Measurements from ENCODE around the gene OR5H1.

Gene OR5H1

DNA sequence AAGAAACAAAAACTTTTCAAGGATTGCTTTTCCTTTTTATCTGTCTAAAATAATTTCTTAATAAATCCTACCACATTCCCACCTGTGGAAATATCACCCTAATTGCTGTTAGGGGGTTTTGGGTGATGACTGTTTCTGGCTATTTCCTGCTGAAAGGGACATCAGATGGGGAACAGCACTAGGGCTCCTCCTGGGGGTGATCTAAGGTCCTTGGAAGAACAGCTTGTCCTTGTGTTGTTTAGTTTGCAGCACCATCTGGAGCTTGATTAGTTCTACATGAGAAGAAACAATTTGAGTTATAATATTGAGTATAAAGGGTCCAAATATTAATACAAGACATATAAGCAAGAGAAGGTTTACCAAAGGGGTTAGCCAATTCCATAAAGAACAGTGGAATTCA is 54.7 kb downstream of the OR5H1 start:
- Histone ChIP-seq H3K4me2 (ENCODE audit: low read length) (no peak overlapping the region), H3K9me3 (ENCODE audit: control insufficient read depth, insufficient read depth, low read length) (no peaks in the 10 kb centered on the region), H3K9me2 (replicated peaks; ENCODE audit: control insufficient read depth, low read length) (no peaks in the 10 kb centered on the region), H3K79me2 (ENCODE audit: control insufficient read depth, low read length) (no peaks in the 10 kb centered on the region), H3K27ac (ENCODE audit: low read depth, low read length) (no peak overlapping the region), H3F3A (ENCODE audit: control insufficient read depth, insufficient read depth) (no peaks in the 10 kb centered on the region), H3K27me3 (ENCODE audit: control insufficient read depth, low read length) (no peaks in the 10 kb centered on the region), H3K36me3 (ENCODE audit: control insufficient read depth, low read length) (no peaks in the 10 kb centered on the region), H4K20me1 (ENCODE audit: control insufficient read depth, insufficient read depth, low read depth, low read length) (no peaks in the 10 kb centered on the region), H3K4me3 (ENCODE audit: low read length) (no peak overlapping the region), H3K4me1 (ENCODE audit: control insufficient read depth, low read length) (no peaks in the 10 kb centered on the region)
- no peak for TF ChIP-seq EZH2phosphoT487 (IDR thresholded peaks at IDR 0.05; ENCODE audit: borderline replicate concordance, low read length)
- TF ChIP-seq, protein P1, sequence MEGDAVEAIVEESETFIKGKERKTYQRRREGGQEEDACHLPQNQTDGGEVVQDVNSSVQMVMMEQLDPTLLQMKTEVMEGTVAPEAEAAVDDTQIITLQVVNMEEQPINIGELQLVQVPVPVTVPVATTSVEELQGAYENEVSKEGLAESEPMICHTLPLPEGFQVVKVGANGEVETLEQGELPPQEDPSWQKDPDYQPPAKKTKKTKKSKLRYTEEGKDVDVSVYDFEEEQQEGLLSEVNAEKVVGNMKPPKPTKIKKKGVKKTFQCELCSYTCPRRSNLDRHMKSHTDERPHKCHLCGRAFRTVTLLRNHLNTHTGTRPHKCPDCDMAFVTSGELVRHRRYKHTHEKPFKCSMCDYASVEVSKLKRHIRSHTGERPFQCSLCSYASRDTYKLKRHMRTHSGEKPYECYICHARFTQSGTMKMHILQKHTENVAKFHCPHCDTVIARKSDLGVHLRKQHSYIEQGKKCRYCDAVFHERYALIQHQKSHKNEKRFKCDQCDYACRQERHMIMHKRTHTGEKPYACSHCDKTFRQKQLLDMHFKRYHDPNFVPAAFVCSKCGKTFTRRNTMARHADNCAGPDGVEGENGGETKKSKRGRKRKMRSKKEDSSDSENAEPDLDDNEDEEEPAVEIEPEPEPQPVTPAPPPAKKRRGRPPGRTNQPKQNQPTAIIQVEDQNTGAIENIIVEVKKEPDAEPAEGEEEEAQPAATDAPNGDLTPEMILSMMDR (IDR thresholded peaks at IDR 0.05; ENCODE audit: low read depth, low read length, poor library complexity, severe bottlenecking): no peak
